Osteoblast (primary cell): ENCODE results near the gene SPINK7. TPM values are rescaled to one million over a fixed set of nuclear protein-coding genes. Genes with fewer than 3 reads are reported as not detected.

ENCODE experiments used
- DNase-seq: peaks from one replicate; pipeline ENCODE4 v3.0.0; 2011; ENCODE audit warnings: low spot score, mixed read lengths; ENCODE audit not compliant: insufficient read length; ENCODE audit errors: missing footprints
- H2AFZ ChIP-seq: 2 replicates; pipeline ENCODE4 v1.6.0; 2011; ENCODE audit warnings: mild to moderate bottlenecking, low read length
- H3K27ac ChIP-seq: 2 replicates; pipeline ENCODE4 v1.5.1; 2011; ENCODE audit warnings: mild to moderate bottlenecking, low read depth, low read length, moderate library complexity
- H3K27me3 ChIP-seq: 2 replicates; pipeline ENCODE4 v1.6.0; 2012; ENCODE audit warnings: mild to moderate bottlenecking, control low read depth, inconsistent platforms, low read length, moderate library complexity; ENCODE audit not compliant: insufficient read depth
- H3K36me3 ChIP-seq: 2 replicates; pipeline ENCODE4 v1.5.1; 2011; ENCODE audit warnings: mild to moderate bottlenecking, low read length, control low read depth, moderate library complexity; ENCODE audit not compliant: insufficient read depth
- H3K4me1 ChIP-seq: 2 replicates; pipeline ENCODE4 v1.5.1; 2011; ENCODE audit warnings: mild to moderate bottlenecking, low read length, control low read depth, moderate library complexity; ENCODE audit not compliant: insufficient read depth
- H3K4me2 ChIP-seq: 2 replicates; pipeline ENCODE4 v1.6.0; 2011; ENCODE audit warnings: mild to moderate bottlenecking, low read length; ENCODE audit not compliant: insufficient read depth
- H3K4me3 ChIP-seq: fragments of 200-600 bp; sonication (generic); 3 replicates; pipeline ENCODE4 v1.5.1; 2012; ENCODE audit warnings: mild to moderate bottlenecking, low read length, inconsistent platforms; ENCODE audit not compliant: insufficient read depth
- H3K79me2 ChIP-seq: 2 replicates; pipeline ENCODE4 v1.6.0; 2012; ENCODE audit warnings: mild to moderate bottlenecking, low read length, control low read depth, inconsistent platforms; ENCODE audit not compliant: insufficient read depth
- H3K9me3 ChIP-seq: 2 replicates; pipeline ENCODE4 v1.5.1; 2011; ENCODE audit warnings: low read depth, low read length, control low read depth
- H4K20me1 ChIP-seq: 2 replicates; pipeline ENCODE4 v1.6.0; 2012; ENCODE audit warnings: mild to moderate bottlenecking, low read length, control low read depth; ENCODE audit not compliant: insufficient read depth
- total RNA-seq: library from RNA; depleted of rRNA; stranded (reverse); fragments of >200 nt; gene quantifications from 2 replicates; pipeline ENCODE4 v1.2.3, GENCODE V29; 2012
- TF ChIP-seq, protein P1 (sequence below): IDR thresholded peaks from 2 replicates; pipeline ENCODE4 v1.5.1; 2011; ENCODE audit warnings: mild to moderate bottlenecking, low read depth, low read length, moderate library complexity; ENCODE audit errors: extremely low read depth

The SPINK7 gene
- total RNA-seq, 1 donor: not detected

DNA sequence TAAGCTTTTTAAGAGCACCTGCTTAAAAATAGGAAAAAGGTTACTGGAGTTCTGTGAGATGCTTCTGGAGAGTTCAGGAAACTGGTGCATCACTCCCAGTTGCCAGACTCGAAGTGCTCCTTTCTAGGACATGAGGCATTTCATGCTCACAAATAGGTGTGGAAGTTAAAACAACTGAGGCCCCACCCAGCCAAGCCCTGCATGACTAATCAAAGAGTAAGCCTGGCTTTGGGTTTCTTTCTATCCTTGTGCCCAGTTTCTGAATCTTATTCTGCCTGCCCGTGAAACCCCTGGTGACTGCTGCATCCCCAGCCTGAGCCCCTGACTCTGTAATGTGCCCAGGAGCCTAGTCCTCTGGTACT lies 30.8 kb downstream of the SPINK7 start:
- no peak for DNase-seq
- TF ChIP-seq, protein P1, sequence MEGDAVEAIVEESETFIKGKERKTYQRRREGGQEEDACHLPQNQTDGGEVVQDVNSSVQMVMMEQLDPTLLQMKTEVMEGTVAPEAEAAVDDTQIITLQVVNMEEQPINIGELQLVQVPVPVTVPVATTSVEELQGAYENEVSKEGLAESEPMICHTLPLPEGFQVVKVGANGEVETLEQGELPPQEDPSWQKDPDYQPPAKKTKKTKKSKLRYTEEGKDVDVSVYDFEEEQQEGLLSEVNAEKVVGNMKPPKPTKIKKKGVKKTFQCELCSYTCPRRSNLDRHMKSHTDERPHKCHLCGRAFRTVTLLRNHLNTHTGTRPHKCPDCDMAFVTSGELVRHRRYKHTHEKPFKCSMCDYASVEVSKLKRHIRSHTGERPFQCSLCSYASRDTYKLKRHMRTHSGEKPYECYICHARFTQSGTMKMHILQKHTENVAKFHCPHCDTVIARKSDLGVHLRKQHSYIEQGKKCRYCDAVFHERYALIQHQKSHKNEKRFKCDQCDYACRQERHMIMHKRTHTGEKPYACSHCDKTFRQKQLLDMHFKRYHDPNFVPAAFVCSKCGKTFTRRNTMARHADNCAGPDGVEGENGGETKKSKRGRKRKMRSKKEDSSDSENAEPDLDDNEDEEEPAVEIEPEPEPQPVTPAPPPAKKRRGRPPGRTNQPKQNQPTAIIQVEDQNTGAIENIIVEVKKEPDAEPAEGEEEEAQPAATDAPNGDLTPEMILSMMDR: no peak
- H3K27ac ChIP-seq: no peak overlapping the region
- H3K36me3 ChIP-seq: no peaks in the 10 kb centered on the region
- no peaks in the 10 kb centered on the region for H3K79me2 ChIP-seq
- no peak overlapping the region for H3K4me3 ChIP-seq
- no peaks in the 10 kb centered on the region for H3K9me3 ChIP-seq
- H3K4me2 ChIP-seq: no peak overlapping the region
- H3K27me3 ChIP-seq: no peaks in the 10 kb centered on the region
- H2AFZ ChIP-seq: no peak overlapping the region
- H3K4me1 ChIP-seq: no peaks in the 10 kb centered on the region
- no peaks in the 10 kb centered on the region for H4K20me1 ChIP-seq

DNA sequence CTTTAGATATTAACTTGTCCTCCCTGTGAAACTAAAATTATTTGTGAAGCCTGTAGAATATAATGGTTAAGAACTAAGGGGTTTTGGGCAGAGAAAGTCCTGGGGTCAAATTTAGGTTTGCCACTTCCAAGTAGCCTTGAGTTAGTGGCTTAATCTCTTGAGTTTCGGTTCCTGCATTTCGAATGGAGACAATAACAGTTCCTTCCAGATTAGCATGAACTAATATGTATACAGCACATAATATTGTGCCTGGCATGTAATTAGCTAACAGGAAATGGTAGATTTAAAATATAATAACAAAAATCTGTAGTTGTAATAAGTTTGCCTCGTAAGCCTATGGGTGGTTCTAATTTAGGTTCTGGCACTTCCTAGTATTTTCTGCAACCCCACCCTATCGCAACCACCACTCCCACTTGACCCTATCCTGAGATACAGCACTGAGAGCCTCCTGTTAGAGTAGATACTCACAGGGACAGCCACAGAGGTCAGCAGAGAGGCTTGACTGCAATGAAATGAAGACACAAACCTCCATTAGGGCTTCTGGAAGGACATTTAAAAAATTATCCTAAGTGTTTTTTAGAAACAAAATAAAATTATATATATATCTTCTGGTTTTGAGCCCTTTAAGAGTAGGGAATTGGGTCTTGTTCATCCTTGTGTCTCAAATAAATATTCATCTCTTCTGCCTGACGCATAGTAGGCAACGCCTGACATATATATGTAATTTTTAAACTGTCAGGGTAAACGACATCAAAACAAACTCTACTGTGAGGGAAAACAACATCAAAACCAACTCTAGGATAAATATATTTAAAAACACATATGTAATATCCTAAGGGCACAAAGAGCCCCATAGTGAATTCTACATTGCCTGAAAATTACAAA lies 31.6 kb downstream of the SPINK7 start:
- Histone ChIP-seq H3K27me3 (no peaks in the 10 kb centered on the region), H3K27ac (no peak overlapping the region), H3K79me2 (no peaks in the 10 kb centered on the region), H3K4me1 (no peaks in the 10 kb centered on the region), H4K20me1 (no peaks in the 10 kb centered on the region), H3K36me3 (no peaks in the 10 kb centered on the region), H3K9me3 (no peaks in the 10 kb centered on the region), H3K4me2 (no peak overlapping the region), H3K4me3 (no peak overlapping the region), H2AFZ (no peak overlapping the region)
- TF ChIP-seq, protein P1: no peak
- DNase-seq: no peak

DNA sequence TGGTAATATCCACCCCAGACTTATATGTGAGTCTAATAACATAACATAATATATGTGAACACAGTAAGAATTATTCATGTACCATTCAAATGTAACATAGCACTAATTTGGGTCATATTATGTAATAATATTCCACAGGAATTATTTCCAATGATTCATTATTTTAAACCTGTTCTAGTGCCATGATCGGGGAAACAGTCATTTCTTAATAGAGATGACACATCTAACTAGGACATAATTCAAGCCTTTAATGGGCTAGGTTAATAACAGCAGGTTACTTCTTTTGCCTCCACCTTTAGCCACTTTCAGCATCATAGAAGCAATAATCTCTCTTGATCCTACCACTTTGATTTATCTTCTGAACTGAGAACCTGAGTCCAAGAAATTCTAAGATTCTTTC lies 35.5 kb downstream of the SPINK7 start:
- Histone ChIP-seq H3K79me2 (no peaks in the 10 kb centered on the region), H4K20me1 (no peaks in the 10 kb centered on the region), H3K36me3 (no peaks in the 10 kb centered on the region), H3K27me3 (no peaks in the 10 kb centered on the region), H3K4me3 (no peak overlapping the region), H3K4me2 (no peak overlapping the region), H3K27ac (no peak overlapping the region), H2AFZ (no peak overlapping the region), H3K4me1 (no peaks in the 10 kb centered on the region), H3K9me3 (no peaks in the 10 kb centered on the region)
- no peak for DNase-seq
- TF ChIP-seq, protein P1: no peak

DNA sequence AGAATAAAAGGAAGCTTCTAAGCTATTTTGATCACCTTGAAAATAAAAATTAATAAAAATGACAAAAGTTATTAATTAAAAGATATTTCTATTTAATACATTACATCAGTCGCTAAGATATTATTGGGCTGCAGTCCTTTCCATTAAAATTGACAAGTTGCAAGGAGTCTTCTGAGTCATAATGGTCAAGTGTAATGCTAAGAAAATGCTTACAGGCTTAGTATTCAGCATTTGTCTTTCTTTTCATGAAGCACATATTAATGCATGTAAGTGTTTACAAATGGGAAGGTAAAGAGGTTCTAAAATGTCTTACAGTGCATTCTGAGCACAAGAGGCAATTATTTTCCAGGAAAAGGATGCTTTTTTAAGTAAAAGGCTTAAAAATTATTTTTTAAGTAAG lies 40.5 kb downstream of the SPINK7 start:
- H3K27ac ChIP-seq: no peak overlapping the region
- no peak overlapping the region for H3K4me2 ChIP-seq
- H3K79me2 ChIP-seq: no peaks in the 10 kb centered on the region
- H3K9me3 ChIP-seq: no peaks in the 10 kb centered on the region
- DNase-seq: no peak
- no peak overlapping the region for H3K4me3 ChIP-seq
- no peaks in the 10 kb centered on the region for H3K4me1 ChIP-seq
- no peaks in the 10 kb centered on the region for H3K27me3 ChIP-seq
- H2AFZ ChIP-seq: no peak overlapping the region
- no peaks in the 10 kb centered on the region for H3K36me3 ChIP-seq
- no peaks in the 10 kb centered on the region for H4K20me1 ChIP-seq
- TF ChIP-seq, protein P1: no peak
